Islet of Langerhans (tissue), 1 donor: ENCODE measurements around the gene ARHGAP10.
"Not testable (repeated sequence)": the region's sequence is repeated elsewhere in the genome, so short reads cannot be mapped to it uniquely, and the experiment has no call there.

Experiments
- FAIRE-seq: peaks from one replicate; lab custom pipeline; 2011; peaks lifted over from hg19 to GRCh38; lab: Jason Lieb, UNC

ARHGAP10 gene

DNA sequence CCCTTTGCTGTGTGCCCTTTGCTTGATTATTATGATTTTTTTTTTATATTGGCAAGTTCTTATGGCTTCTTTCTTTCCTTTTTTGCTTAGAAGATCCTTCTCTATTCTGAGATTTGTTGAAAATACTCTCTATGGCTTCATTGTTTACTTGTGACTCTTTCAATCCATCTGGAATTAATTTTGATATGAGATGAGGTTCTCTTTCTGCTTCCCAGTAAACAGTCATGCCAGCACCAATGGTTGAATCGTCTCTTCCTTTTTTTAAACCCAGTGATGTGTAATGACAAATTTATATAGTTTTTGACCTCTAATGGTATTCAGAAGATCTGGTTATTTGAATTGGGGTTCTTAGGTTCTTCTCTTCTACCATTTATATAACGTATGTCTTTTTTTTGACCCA, 121.8 kb downstream of the ARHGAP10 start:
- peak; percentile 49 for FAIRE-seq

DNA sequence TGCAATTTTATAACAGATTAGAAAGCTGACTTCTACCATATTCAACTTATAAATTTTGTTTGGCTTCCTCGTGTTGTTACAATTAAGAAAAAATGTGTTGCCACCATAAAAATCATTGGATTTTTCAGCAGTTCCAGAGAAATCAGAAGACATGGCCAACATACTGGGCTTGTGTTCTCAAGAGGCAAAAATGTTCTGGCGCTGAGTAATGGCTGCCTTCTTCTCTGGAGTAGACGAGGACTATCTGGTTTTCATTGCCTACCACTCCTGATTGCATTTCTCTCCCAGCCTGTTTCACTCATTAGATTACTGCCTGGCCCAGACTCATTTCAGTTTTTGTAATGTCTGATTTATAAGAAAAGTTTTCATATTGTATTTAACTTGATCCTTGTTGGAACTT, 122.3 kb downstream of the ARHGAP10 start:
- FAIRE-seq: no peak

DNA sequence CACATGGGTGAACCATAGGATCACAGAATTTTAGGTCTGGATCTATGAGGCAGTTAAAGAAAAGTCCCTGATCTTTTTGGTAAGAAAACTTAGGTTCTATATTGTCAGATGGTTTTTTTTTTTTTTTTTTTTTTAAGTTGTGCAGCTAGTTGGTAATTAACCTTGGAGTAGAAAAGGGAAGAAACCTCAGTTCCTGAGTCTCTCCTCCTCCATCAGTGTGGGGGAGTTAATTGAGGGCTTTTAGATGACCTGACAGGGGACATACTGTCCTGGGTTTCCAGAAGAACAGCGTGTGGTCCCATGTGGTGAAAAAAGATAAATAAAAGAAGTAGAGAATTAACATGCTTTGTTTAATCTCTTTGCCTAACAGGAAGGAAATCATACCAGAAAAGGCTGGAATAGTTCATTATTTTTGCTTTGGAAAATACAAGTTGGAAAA, 123.7 kb downstream of the ARHGAP10 start:
- peak; percentile 51 for FAIRE-seq

DNA sequence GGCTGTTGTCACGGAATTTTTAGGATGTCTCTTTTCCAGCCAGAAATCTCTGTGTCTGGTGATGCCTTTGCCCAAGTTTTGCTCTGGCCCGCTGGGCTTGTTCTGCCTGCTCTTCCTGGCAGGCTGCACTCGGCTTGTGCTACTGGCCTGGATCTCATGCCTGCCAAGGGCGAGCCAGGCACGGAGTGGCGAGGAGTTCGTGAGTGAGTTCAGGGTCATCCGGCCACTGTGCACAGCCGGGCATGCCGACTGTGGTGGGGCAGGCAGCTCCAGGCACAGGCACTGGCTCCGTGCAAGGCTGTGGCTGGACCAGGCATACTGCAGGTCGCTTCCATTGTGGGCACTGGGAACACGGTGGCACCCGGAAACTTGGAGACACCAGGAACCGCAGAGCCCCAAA, 129.1 kb downstream of the ARHGAP10 start:
- FAIRE-seq: no peak

GRCh38 chr4:147862043-147862692, 130.3 kb downstream of the ARHGAP10 start:
- no peak for FAIRE-seq

GRCh38 chr4:147863111-147863747, 131.3 kb downstream of the ARHGAP10 start:
- FAIRE-seq: no peak

DNA sequence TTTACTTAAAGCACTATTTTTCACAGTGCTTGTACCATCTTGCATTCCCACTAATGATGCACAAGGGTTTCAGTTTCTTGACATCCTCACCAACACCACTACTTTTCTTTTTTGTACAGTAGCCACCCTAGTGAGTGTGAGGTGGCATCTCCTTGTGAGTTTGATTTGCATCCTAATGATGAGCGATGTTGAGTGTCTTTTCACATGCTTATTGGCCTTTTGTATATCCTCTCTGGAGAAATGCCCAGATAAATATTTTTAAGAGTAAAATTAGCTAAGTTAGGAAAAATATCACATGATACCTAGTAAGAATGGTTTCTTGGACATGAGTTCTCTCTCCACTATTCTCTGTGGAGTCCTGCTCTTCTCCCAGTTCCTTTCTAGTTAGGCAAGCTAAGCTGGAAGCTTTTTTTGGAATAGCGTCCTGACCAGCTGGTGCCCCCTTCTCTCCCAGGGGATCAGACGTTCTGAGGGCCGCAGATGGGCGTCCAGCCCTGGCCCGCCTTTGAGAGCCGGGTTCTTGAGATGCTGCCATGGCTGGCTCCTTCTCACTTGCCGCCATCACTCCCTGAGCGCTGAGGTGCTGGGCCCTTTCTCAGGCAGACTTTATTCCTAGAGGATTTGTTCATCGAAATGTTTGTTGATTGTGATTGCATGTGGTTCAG, 132.1 kb downstream of the ARHGAP10 start:
- FAIRE-seq: no peak

DNA sequence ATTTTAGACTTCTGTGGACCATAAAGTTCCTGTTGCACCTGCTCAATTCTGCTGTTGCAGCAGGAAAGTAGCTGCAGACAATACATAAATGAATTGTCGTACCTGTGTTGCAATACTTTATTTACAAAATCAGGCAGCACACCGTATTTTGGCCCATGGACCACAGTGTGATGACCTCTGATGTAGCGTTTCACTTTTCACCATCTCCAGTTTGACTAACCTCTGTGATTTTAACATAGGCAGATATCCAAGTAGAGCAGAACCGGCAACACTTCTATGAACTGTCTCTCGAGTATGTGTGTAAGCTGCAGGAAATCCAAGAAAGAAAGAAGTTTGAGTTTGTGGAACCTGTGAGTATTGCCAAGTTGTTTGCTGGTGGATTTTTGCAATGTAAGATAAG, 132.7 kb downstream of the ARHGAP10 start:
- FAIRE-seq: no peak

- no peak for FAIRE-seq
Measured at GRCh38 chr4:147865926-147866325, 134.0 kb downstream of the ARHGAP10 start.

DNA sequence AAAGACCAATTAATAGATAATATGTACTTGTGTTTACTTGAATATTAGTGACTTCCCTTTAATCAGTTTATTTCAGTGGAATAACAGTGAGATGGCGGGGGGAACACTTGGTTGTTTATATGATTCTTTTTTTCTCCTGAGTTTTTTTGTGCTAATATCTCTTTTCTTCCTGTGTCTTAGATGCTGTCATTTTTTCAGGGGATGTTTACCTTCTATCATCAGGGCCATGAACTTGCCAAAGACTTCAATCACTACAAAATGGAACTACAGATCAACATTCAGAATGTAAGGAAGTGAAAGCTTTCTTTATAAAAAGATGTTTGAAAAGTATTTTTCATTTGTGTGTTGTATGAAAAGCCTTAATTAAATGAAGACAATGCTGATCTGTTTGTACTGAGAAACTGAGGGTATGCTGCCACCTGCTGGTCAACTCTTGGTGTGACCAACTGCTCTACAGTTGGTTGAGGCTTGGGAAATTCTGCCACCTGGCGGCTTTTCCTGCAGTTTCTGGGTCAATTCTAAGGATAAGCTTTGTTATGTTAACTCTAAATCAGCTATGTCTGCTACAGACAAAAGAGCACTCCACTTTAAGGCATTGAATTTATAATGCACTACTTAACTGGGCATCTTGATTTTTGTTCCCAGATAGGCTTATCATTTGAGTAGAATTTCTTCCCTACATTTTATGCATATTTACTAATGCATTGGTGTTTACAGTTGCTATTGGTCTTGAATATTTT, 134.8 kb downstream of the ARHGAP10 start:
- FAIRE-seq: peak; percentile 100

GRCh38 chr4:147874109-147874508, 142.2 kb downstream of the ARHGAP10 start:
- FAIRE-seq: no peak

DNA sequence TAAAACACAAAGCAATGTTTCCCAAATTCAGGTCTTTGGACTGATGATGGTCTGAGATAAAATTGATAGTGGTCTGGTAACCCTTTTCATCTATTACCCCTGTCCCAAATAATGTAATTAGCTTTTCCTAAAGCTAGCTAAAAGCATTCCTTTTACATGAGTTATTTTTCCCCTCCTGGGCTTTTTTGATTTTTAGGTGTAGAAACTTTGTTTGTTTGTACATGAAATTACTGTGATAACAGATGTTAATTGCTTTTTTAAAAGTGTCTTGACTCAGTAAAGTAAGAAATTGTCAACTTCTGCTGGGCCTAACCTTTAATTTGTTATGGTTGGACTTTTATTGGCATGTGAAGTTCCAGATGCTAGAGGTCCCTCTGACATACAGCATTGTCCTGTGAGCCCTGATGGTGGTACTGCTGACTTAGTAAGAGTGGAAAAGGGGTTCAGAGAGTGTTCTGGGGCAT, 145.5 kb downstream of the ARHGAP10 start:
- no peak for FAIRE-seq

- no peak for FAIRE-seq
Measured at GRCh38 chr4:147879676-147880075, 147.8 kb downstream of the ARHGAP10 start.

DNA sequence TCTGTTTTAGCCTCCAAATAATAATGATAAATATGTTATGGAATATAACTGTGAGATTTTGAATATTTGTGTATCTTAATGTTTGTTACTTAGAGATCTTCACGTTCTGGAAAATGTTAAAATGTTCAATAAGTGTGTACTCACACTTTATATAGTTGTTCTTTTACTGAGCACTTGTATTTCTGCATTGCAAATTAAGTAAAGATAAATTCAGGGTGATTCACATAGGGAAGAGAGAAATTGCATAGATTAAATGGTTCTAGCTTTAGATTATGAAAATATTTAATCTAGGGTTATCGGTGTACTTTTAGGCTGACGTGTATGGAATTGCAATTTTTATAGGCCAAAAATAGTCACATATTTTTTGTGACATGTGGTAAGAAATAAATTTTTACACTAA, 148.6 kb downstream of the ARHGAP10 start:
- no peak for FAIRE-seq

GRCh38 chr4:147884536-147884935, 152.6 kb downstream of the ARHGAP10 start:
- FAIRE-seq: no peak

DNA sequence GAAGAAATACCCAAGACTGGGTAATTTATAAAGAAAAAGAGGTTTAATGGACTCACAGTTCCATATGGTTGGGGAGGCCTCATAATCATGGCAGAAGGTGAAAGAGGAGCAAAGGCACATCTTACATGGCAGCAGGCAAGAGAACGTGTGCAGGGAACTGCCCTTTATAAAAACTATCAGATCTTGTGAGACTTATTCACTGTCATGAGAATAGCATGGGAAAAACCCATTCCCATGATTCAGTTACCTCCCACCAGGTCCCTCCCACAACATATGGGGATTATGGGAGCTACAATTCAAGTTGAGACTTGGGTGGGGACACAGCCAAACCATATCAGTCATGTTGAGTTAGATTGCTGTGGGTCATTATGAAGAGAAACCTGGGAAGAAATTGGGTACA, 153.3 kb downstream of the ARHGAP10 start:
- not testable (repeated sequence) for FAIRE-seq

DNA sequence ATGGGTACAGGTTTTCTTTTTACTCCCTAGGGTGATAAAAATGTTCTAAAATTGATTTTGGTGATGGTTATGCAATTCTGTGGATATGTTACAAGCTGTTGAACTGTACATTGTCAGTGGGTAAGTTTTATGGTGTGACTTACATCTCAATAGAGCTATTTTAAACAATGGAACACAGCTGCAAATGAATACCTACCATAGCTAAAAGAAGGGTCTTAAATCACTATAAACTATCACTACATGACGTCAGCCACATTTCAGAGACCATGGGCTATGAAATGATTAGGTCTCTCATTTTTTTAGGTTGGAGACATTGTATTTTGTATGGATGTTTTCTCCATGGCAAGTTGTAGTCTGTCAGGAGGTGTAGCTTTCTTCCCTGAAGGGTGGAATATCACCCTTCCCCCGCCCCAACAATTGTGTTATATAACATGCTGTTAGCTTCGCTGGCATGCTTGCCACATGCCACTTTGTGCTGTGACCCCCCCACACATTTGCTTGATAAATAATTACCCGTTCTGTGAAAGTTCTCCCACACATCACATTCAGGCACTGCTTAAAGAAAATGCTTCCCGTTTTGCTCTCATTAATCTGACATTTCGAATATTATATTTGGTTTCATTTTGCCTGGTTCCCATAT, 159.7 kb downstream of the ARHGAP10 start:
- no peak for FAIRE-seq

- FAIRE-seq: no peak
Measured at GRCh38 chr4:147899512-147899911, 167.6 kb downstream of the ARHGAP10 start.

GRCh38 chr4:147901388-147901787, 169.5 kb downstream of the ARHGAP10 start:
- no peak for FAIRE-seq

DNA sequence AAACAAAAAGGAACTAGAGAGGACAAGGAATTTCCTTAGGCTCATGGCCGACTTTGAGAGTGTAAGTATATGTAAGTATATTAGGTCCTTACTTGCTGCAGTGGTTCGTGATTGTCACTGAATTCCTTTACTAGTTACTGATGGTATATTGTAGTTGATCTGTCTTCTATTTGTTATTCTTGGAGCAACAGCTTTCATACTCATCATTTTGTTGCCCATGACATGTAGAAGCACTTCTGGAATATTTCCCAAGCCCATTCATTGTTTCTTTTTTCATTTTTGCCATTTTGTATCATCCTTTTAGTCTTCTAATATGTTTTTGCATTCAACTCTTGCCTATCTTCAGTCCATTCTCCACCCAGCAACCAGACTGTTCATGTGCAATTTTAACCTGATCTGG, 170.0 kb downstream of the ARHGAP10 start:
- FAIRE-seq: no peak

GRCh38 chr4:147909225-147909624, 177.3 kb downstream of the ARHGAP10 start:
- FAIRE-seq: no peak

DNA sequence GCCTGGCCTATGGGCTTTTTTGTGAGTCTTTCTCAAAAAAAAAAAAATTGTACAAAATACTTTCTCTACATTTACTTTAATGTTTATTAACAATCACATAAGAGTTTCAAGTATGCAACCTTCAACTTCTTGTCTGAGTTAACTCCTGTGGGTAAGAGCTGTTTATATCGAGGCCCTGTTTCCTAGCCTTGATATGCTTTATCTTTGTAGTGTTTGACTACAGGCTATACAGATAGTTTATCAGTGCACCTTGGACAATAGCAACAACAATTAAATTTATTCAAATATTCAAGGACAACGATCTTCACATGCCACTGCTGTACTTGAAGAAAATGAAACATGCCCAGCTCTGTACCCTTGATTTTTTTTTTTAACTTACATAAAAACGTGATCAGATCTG, 178.4 kb downstream of the ARHGAP10 start:
- no peak for FAIRE-seq
